Measurements from ENCODE around the gene MRPS14. TPM values are rescaled to one million over a fixed set of nuclear protein-coding genes. Genes with fewer than 3 reads are reported as not detected.

MRPS14 gene
- total RNA-seq, 1 experiment from 2014 or later: 38.1 TPM

DNA sequence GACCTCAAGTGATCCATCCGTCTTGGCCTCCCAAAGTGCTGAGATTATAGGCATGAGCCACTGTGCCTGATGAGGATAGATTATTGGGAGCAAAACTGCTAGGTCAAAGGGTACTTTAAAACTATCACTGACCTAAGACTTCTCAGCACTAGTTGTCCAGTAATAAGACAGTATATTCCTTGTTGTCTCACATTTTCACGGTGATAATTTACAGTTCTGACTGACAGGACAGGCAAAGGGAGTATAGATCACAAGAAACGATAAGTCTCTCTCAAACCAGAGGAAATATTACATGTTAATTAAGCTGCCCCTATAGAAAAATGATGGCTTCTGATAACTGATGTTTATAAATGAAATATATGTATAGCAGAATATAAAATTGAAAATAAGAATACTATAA lies 3.7 kb downstream of the MRPS14 start:
- CTCF ChIA-PET: no interaction called here
- DNase-seq: no peak
- TF ChIP-seq, protein P1, sequence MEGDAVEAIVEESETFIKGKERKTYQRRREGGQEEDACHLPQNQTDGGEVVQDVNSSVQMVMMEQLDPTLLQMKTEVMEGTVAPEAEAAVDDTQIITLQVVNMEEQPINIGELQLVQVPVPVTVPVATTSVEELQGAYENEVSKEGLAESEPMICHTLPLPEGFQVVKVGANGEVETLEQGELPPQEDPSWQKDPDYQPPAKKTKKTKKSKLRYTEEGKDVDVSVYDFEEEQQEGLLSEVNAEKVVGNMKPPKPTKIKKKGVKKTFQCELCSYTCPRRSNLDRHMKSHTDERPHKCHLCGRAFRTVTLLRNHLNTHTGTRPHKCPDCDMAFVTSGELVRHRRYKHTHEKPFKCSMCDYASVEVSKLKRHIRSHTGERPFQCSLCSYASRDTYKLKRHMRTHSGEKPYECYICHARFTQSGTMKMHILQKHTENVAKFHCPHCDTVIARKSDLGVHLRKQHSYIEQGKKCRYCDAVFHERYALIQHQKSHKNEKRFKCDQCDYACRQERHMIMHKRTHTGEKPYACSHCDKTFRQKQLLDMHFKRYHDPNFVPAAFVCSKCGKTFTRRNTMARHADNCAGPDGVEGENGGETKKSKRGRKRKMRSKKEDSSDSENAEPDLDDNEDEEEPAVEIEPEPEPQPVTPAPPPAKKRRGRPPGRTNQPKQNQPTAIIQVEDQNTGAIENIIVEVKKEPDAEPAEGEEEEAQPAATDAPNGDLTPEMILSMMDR (IDR thresholded peaks at IDR 0.05; ENCODE audit: insufficient read depth in 1 of 2, low read depth in 1 of 2, low read length in 1 of 2, severe bottlenecking in 1 of 2, unreplicated experiment in 1 of 2): no peak
- Histone ChIP-seq H3K9me3 (no peaks in the 10 kb centered on the region), H3K27me3 (replicated peaks; ENCODE audit: control insufficient read depth, insufficient read depth, low read length) (no peaks in the 10 kb centered on the region), H3K4me1 (peaks cover 5% of the 10 kb centered on the region; the same call in 1 of the 2 replicates), H3K36me3 (ENCODE audit: control insufficient read depth, insufficient read depth, low read length) (peaks cover 1% of the 10 kb centered on the region), H3K4me3 (ENCODE audit: low read depth, low read length) (no peak overlapping the region)
- BruUV-seq (replicated peaks): no TSS peak
- no peak overlapping the region for H3K27ac Mint-ChIP-seq (ENCODE audit: unreplicated experiment)
- H3K4me1 Mint-ChIP-seq (ENCODE audit: low read depth, unreplicated experiment): peaks cover 24% of the 10 kb centered on the region
- H3K27me3 Mint-ChIP-seq (ENCODE audit: insufficient read depth, unreplicated experiment): no peaks in the 10 kb centered on the region
- intact Hi-C loops (cut with micrococcal nuclease; ENCODE audit: unreplicated experiment): no loop called here
- H3K4me3 Mint-ChIP-seq (ENCODE audit: unreplicated experiment): no peak overlapping the region
- H3K9me3 Mint-ChIP-seq (ENCODE audit: unreplicated experiment): no peaks in the 10 kb centered on the region
- peaks cover 42% of the 10 kb centered on the region for H3K36me3 Mint-ChIP-seq (ENCODE audit: insufficient read depth, unreplicated experiment)
- POLR2A ChIA-PET: no interaction called here

DNA sequence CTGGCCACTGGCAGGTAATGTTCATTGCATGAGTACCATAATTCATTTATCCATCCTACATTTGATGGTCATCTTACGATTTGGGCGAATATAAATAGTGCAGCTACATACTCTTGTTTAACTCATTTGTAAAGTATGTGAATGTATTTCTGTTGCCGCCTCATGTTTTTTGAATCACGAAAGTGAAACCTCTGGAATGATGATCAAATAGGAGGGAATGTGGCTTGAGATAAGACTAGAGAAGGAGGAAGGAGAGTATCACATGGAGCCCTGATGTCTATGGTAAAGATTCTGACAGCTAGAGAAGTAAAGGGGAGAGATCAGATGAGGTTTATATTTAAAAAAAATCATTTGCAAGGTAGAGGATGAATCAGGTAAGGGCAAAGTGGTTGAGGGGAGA lies 8.0 kb downstream of the MRPS14 start:
- H3K4me3 ChIP-seq (ENCODE audit: low read depth, low read length): no peak overlapping the region
- ChIA-PET CTCF (no interaction called here), POLR2A (no interaction called here)
- peaks cover 66% of the 10 kb centered on the region for H3K36me3 Mint-ChIP-seq (ENCODE audit: insufficient read depth, unreplicated experiment)
- H3K4me1 ChIP-seq: peaks cover 5% of the 10 kb centered on the region; the same call in 1 of the 2 replicates
- TF ChIP-seq, protein P1 (IDR thresholded peaks at IDR 0.05; ENCODE audit: insufficient read depth in 1 of 2, low read depth in 1 of 2, low read length in 1 of 2, severe bottlenecking in 1 of 2, unreplicated experiment in 1 of 2): no peak
- no peaks in the 10 kb centered on the region for H3K27me3 ChIP-seq (replicated peaks; ENCODE audit: control insufficient read depth, insufficient read depth, low read length)
- H3K9me3 Mint-ChIP-seq (ENCODE audit: unreplicated experiment): no peaks in the 10 kb centered on the region
- no peak overlapping the region for H3K27ac Mint-ChIP-seq (ENCODE audit: unreplicated experiment)
- no peak overlapping the region for H3K4me3 Mint-ChIP-seq (ENCODE audit: unreplicated experiment)
- no peaks in the 10 kb centered on the region for H3K9me3 ChIP-seq
- no TSS peak for BruUV-seq (replicated peaks)
- peaks cover 4% of the 10 kb centered on the region for H3K36me3 ChIP-seq (ENCODE audit: control insufficient read depth, insufficient read depth, low read length)
- peaks cover 7% of the 10 kb centered on the region for H3K4me1 Mint-ChIP-seq (ENCODE audit: low read depth, unreplicated experiment)
- DNase-seq: no peak
- no peaks in the 10 kb centered on the region for H3K27me3 Mint-ChIP-seq (ENCODE audit: insufficient read depth, unreplicated experiment)
- intact Hi-C loops (cut with micrococcal nuclease; ENCODE audit: unreplicated experiment): no loop called here

DNA sequence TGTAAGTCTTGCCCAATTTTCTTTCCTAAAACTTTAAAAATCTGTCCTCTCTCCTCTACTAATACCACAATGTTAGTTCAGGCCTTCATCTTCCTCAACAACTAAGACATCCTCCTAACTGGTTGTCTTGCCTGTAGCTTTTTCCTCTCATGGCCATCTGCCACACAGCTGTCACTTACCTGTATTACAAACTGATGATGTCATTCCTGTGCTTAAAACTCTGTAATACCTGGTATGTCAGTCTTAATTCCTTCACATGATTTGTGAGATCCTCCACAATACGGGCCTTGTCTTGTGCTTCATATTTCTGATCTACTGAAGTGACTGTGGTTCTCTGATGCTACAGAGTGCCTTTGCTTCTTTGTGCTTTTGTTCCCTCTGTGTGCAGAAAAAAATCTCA lies 9.8 kb downstream of the MRPS14 start:
- Histone ChIP-seq H3K4me3 (ENCODE audit: low read depth, low read length) (no peak overlapping the region), H3K27me3 (replicated peaks; ENCODE audit: control insufficient read depth, insufficient read depth, low read length) (no peaks in the 10 kb centered on the region), H3K36me3 (ENCODE audit: control insufficient read depth, insufficient read depth, low read length) (peaks cover 4% of the 10 kb centered on the region), H3K4me1 (peaks cover 5% of the 10 kb centered on the region; the same call in 1 of the 2 replicates), H3K9me3 (no peaks in the 10 kb centered on the region)
- H3K27ac Mint-ChIP-seq (ENCODE audit: unreplicated experiment): no peak overlapping the region
- TF ChIP-seq, protein P1 (IDR thresholded peaks at IDR 0.05; ENCODE audit: insufficient read depth in 1 of 2, low read depth in 1 of 2, low read length in 1 of 2, severe bottlenecking in 1 of 2, unreplicated experiment in 1 of 2): no peak
- no peak for DNase-seq
- BruUV-seq (replicated peaks): no TSS peak
- intact Hi-C loops (cut with micrococcal nuclease; ENCODE audit: unreplicated experiment): no loop called here
- H3K4me1 Mint-ChIP-seq (ENCODE audit: low read depth, unreplicated experiment): peaks cover 7% of the 10 kb centered on the region
- ChIA-PET POLR2A (no interaction called here), CTCF (no interaction called here)
- no peaks in the 10 kb centered on the region for H3K27me3 Mint-ChIP-seq (ENCODE audit: insufficient read depth, unreplicated experiment)
- no peak overlapping the region for H3K4me3 Mint-ChIP-seq (ENCODE audit: unreplicated experiment)
- H3K9me3 Mint-ChIP-seq (ENCODE audit: unreplicated experiment): no peaks in the 10 kb centered on the region
- H3K36me3 Mint-ChIP-seq (ENCODE audit: insufficient read depth, unreplicated experiment): peaks cover 72% of the 10 kb centered on the region

Measured in Caco-2 (cell line).